Vagina (tissue), 2 donors: Measurements from ENCODE around the gene WNT4.

ENCODE experiments used
- POLR2A ChIP-seq, 2 donors: fragments of 450-650 bp; IDR thresholded peaks; one replicate each; pipeline ENCODE4 v1.6.1; 2017; ENCODE audit warnings: antibody characterized with exemption in 2 of 2, mild to moderate bottlenecking in 2 of 2, moderate library complexity in 2 of 2
- POLR2AphosphoS5 ChIP-seq, 2 donors: sonication (generic); formaldehyde crosslinking; IDR thresholded peaks; one replicate each; pipeline ENCODE4 v1.9.0; 2017; ENCODE audit warnings: antibody characterized with exemption in 2 of 2, mild to moderate bottlenecking in 2 of 2, low read depth in 1 of 2; ENCODE audit not compliant: insufficient read depth in 1 of 2
- TF ChIP-seq, protein P1 (sequence below), 3 experiments: fragments of 450-650 bp in 2 of 3; fragments of 200-600 bp in 1 of 3; sonication (generic) in 1 of 3; IDR thresholded peaks; one replicate each; pipeline ENCODE4 v1.5.1; 2017 to 2019; ENCODE audit warnings: antibody characterized with exemption in 3 of 3, mild to moderate bottlenecking in 2 of 3, moderate library complexity in 2 of 3

DNA sequence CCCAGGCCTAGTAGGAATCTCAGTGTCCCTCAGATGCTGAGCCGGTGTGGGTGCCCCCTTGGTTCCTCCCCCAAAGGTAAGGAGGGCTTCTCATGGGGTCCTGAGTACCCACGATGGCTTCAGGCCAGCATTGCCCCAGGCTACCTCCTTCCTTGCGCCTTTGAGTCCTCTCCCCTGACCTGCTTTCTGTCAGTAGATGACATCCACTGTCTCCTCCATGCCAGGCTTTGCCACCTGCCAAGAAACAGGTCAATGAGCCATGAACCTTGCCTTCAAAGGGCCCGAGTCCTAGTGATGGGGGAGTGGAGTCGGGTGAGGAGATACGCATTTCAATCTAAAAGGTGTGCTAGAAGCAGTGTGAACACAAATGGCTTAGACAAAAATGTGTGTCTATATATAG is 15.6 kb downstream of the WNT4 start:
- TF ChIP-seq POLR2A (IDR thresholded peaks at IDR 0.05) = no peak
- TF ChIP-seq, protein P1, sequence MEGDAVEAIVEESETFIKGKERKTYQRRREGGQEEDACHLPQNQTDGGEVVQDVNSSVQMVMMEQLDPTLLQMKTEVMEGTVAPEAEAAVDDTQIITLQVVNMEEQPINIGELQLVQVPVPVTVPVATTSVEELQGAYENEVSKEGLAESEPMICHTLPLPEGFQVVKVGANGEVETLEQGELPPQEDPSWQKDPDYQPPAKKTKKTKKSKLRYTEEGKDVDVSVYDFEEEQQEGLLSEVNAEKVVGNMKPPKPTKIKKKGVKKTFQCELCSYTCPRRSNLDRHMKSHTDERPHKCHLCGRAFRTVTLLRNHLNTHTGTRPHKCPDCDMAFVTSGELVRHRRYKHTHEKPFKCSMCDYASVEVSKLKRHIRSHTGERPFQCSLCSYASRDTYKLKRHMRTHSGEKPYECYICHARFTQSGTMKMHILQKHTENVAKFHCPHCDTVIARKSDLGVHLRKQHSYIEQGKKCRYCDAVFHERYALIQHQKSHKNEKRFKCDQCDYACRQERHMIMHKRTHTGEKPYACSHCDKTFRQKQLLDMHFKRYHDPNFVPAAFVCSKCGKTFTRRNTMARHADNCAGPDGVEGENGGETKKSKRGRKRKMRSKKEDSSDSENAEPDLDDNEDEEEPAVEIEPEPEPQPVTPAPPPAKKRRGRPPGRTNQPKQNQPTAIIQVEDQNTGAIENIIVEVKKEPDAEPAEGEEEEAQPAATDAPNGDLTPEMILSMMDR (IDR thresholded peaks at IDR 0.05) = no peak
- no peak for TF ChIP-seq POLR2AphosphoS5 (IDR thresholded peaks at IDR 0.05; ENCODE audit: insufficient read depth in 1 of 2, low read depth in 1 of 2)
